ENCODE results near the gene PAN3. TPM values are rescaled to one million over a fixed set of nuclear protein-coding genes. Genes with fewer than 3 reads are reported as not detected.

The PAN3 gene
- total and polyA plus RNA-seq, 2 of the 8 experiments (the other 6 are each of a cell fraction or from before 2014, with no cell fraction given): 12.7 to 39.3 TPM

DNA sequence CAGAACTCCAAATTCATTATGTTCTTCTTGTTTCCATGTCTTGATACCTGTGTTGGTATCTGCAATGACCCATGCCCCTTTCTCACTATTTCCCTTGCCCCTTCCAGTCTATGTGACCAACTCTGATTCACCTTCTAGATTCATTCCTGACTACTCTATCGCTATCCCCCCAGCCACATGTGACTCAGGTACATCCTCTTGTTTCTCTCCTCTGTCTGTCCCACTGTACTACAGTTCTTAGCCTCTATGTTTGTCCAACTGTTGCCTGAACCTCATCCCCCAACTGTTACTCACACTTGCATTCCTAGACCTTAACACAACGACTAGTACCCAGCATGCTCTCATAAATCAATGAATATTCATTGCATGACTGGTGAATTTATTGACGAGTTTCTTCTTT, 27.9 kb upstream of the PAN3 start:
- Histone ChIP-seq H2BK120ac (replicated peaks; ENCODE audit: low read depth, low read length) (no peak overlapping the region), H3K4me1 (replicated peaks in 1 of 4; ENCODE audit: control insufficient read depth in 3 of 4, insufficient read depth in 4 of 4, low read length in 3 of 4) (no peaks in the 10 kb centered on the region; a peak in 1 of 7 replicates), H2BK5ac (ENCODE audit: low read depth, low read length) (no peak overlapping the region), H3K79me1 (ENCODE audit: low read depth, low read length) (no peaks in the 10 kb centered on the region), H3K27ac (ENCODE audit: low read depth, low read length) (no peak overlapping the region), H4K91ac (replicated peaks; ENCODE audit: insufficient read length, low read length) (no peak overlapping the region), H3K4me3 (ENCODE audit: extremely low read depth in 1 of 4, insufficient read depth in 2 of 4, low read depth in 3 of 4, low read length in 4 of 4) (no peak overlapping the region), H3K4ac (replicated peaks; ENCODE audit: insufficient read length, low read depth, low read length) (no peak overlapping the region), H4K8ac (ENCODE audit: extremely low read depth, insufficient read depth, low read length) (no peak overlapping the region), H4K5ac (ENCODE audit: insufficient read length, low read depth, low read length) (no peak overlapping the region), H3K4me2 (ENCODE audit: insufficient read depth in 1 of 2, low read depth in 2 of 2, low read length in 2 of 2) (no peak overlapping the region), H3K79me2 (ENCODE audit: control insufficient read depth in 1 of 2, insufficient read depth in 2 of 2, low read length in 2 of 2) (no peaks in the 10 kb centered on the region), H2AK5ac (ENCODE audit: low read depth, low read length) (no peak overlapping the region), H3K18ac (ENCODE audit: extremely low read depth, low read length) (no peak overlapping the region), H3K56ac (replicated peaks; ENCODE audit: insufficient read length, low read depth, low read length) (no peak overlapping the region), H2AFZ (ENCODE audit: low read length) (peak overlapping the region; percentile 49; the same call in 1 of the 2 replicates), H3K23me2 (ENCODE audit: low read depth, low read length) (no peaks in the 10 kb centered on the region), H2BK20ac (ENCODE audit: low read length) (no peak overlapping the region), H3K9ac (replicated peaks in 1 of 4; ENCODE audit: extremely low read depth in 1 of 4, low read depth in 3 of 4, low read length in 3 of 4) (no peak overlapping the region), H3K23ac (ENCODE audit: insufficient read length) (no peak overlapping the region), H2BK12ac (ENCODE audit: low read depth, low read length) (0 out of 2 replicates have a peak overlapping the region, but pooled peaks have one; percentile 1), H4K20me1 (replicated peaks in 1 of 2; ENCODE audit: control insufficient read depth in 1 of 2, insufficient read depth in 2 of 2, low read length in 2 of 2) (no peaks in the 10 kb centered on the region), H3K27me3 (replicated peaks in 1 of 4; ENCODE audit: control insufficient read depth in 3 of 4, extremely low read depth in 1 of 4, insufficient read depth in 3 of 4, low read length in 3 of 4) (no peaks in the 10 kb centered on the region; a peak in 1 of 7 replicates), H2BK15ac (ENCODE audit: low read length) (0 out of 2 replicates have a peak overlapping the region, but pooled peaks have one; percentile 61), H3K14ac (ENCODE audit: insufficient read length) (no peak overlapping the region), H3K9me3 (ENCODE audit: insufficient read depth in 2 of 2, low read depth in 1 of 2, low read length in 1 of 2) (no peaks in the 10 kb centered on the region), H3K36me3 (ENCODE audit: control insufficient read depth in 2 of 4, insufficient read depth in 4 of 4, low read length in 3 of 4) (no peaks in the 10 kb centered on the region)
- TF ChIP-seq SP2 (IDR thresholded peaks at IDR 0.05; ENCODE audit: low read length): no peak
- TF ChIP-seq CEBPB (IDR thresholded peaks at IDR 0.05; ENCODE audit: low read depth, low read length): no peak
- CTCF ChIA-PET (ENCODE audit: partially characterized antibody): interaction anchor here (1.0 kb wide), 1 partner anchor 15 kb away, joined by 4 read pairs; no protein-coding TSS in a partner anchor
- 87% methylated on average over 3 of the region's 3 CpGs; no CpG with 5 or more reads in 1 of the 2 experiments for whole genome bisulfite sequencing, 2 experiments (ENCODE audit: extremely low coverage in 1 of 2, insufficient coverage in 1 of 2, insufficient read length in 1 of 2, insufficient replicate concordance in 2 of 2, low coverage in 1 of 2, low lambda C conversion rate in 2 of 2, missing lambda C conversion rate in 1 of 2)
- DNase-seq (ENCODE audit: low read depth in 1 of 2, low spot score in 2 of 2) (no peak), FAIRE-seq (no peak)
- POLR2A ChIA-PET (ENCODE audit: partially characterized antibody): no interaction called here
